ENCODE data around the gene CDK13.
"Not testable (repeated sequence)": the region's sequence is repeated elsewhere in the genome, so short reads cannot be mapped to it uniquely, and the experiment has no call there.

Gene CDK13

GRCh38 chr7:39949971-39950472 is at the start of gene CDK13:
Gene CDK13 (plus strand): TSS chr7:39950256. CDS start chr7:39950642, 386 bp downstream.
- DNase-seq (ENCODE audit: low read depth): peak; percentile 75
- no peak for TF ChIP-seq CTCF (IDR thresholded peaks at IDR 0.05; ENCODE audit: low read length, missing control alignments)
- H3K4me3 ChIP-seq (replicated peaks; ENCODE audit: low read depth, low read length): peak within 1 kb of the TSS; percentile 63

DNA sequence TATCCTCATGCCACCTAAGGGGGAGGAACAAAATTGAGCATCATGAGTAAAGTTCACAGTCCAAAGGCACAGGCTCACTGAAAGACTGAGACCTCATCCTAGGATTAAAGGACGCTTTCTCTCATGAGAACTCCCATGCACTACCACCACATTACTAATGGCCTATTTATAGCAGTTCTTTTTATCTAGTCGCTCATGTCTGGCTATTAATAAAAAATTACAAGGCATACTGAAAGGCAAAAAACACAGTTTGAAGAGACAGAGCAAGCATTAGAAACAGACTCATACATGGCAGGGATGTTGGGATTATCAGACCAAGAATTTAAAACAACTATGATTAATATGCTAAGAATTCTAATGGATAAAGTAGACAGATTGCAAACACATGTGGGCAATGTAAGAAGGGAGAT is 46.0 kb upstream of the CDK13 start:
- DNase-seq (ENCODE audit: low read depth): no peak
- H3K4me3 ChIP-seq (replicated peaks; ENCODE audit: low read depth, low read length): no peak overlapping the region
- no peak for TF ChIP-seq CTCF (IDR thresholded peaks at IDR 0.05; ENCODE audit: low read length, missing control alignments)

GRCh38 chr7:39908141-39908540 is 41.9 kb upstream of the CDK13 start:
- TF ChIP-seq CTCF (IDR thresholded peaks at IDR 0.05; ENCODE audit: low read length, missing control alignments): no peak
- H3K4me3 ChIP-seq (replicated peaks; ENCODE audit: low read depth, low read length): no peak overlapping the region
- no peak for DNase-seq (ENCODE audit: low read depth)

GRCh38 chr7:39908973-39909372 is 41.1 kb upstream of the CDK13 start:
- no peak for DNase-seq (ENCODE audit: low read depth)
- no peak for TF ChIP-seq CTCF (IDR thresholded peaks at IDR 0.05; ENCODE audit: low read length, missing control alignments)
- no peak overlapping the region for H3K4me3 ChIP-seq (replicated peaks; ENCODE audit: low read depth, low read length)

DNA sequence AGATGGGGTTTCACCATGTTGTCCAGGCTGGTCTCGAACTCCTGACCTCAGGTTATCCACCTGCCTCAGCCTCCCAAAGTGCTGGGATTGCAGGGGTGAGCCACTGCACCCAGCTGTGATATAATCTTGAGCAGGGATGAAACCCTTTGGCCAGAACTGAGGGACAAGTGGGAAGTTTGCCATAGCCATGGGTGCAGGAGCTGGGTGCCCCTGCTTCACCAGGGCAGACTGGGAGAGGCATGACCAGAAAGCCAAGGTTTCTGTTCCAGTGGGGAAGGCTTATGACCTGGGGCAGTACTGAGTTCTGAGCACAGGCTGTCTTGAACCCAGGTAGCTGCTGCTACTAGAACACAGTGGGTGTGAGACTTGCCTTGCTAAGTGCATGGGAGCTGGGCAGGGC is 40.5 kb upstream of the CDK13 start:
- no peak overlapping the region for H3K4me3 ChIP-seq (replicated peaks; ENCODE audit: low read depth, low read length)
- no peak for TF ChIP-seq CTCF (IDR thresholded peaks at IDR 0.05; ENCODE audit: low read length, missing control alignments)
- DNase-seq (ENCODE audit: low read depth): no peak

- peak; percentile 51 for DNase-seq (ENCODE audit: low read depth)
- no peak for TF ChIP-seq CTCF (IDR thresholded peaks at IDR 0.05; ENCODE audit: low read length, missing control alignments)
- no peak overlapping the region for H3K4me3 ChIP-seq (replicated peaks; ENCODE audit: low read depth, low read length)
These were observed 39.8 kb upstream of the CDK13 start for GRCh38 chr7:39910108-39910869.

GRCh38 chr7:39911167-39911566 is 38.9 kb upstream of the CDK13 start:
- no peak overlapping the region for H3K4me3 ChIP-seq (replicated peaks; ENCODE audit: low read depth, low read length)

DNA sequence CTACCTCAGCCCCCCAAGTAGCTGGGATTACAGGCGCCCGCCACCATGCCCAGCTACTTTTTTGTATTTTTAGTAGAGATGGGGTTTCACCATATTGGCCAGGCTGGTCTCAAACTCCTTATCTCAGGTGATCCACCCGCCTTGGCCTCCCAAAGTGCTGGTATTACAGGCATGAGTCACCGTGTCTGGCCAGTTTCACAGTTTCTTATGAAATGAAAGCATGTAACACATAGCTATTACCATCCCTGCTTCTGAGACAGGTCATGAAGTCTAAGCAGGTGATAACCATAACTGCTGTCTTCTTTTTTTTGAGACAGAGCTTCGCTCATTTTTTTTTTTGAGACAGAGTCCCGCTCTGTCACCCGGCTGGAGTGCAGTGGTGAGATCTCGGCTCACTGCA is 34.2 kb upstream of the CDK13 start:
- not testable (repeated sequence) for H3K4me3 ChIP-seq (replicated peaks; ENCODE audit: low read depth, low read length); DNase-seq (ENCODE audit: low read depth)

More at GRCh38 chr7:39911167-39911566, 38.9 kb upstream of the CDK13 start:
- no peak for DNase-seq (ENCODE audit: low read depth)
- TF ChIP-seq CTCF (IDR thresholded peaks at IDR 0.05; ENCODE audit: low read length, missing control alignments): no peak

All from fibroblast of pulmonary artery (primary cell).